K562 (cell line): ENCODE results near the gene RPTOR. TPM values are rescaled to one million over a fixed set of nuclear protein-coding genes. Genes with fewer than 3 reads are reported as not detected.

Source experiments
- EP400 ChIP-seq: fragments of 450-650 bp; IDR thresholded peaks from 2 replicates; pipeline ENCODE4 v1.6.1; 2017; ENCODE audit warnings: antibody characterized with exemption, mild to moderate bottlenecking, moderate library complexity
- FOXK2 ChIP-seq, 2 experiments: fragments of 450-650 bp; IDR thresholded peaks in 1 of 2; conservative IDR thresholded peaks in 1 of 2; 2 replicates each; pipeline ENCODE4 v1.6.1; 2016; ENCODE audit warnings: low read depth in 2 of 2, mild to moderate bottlenecking in 1 of 2
- HCFC1 ChIP-seq: IDR thresholded peaks from 2 replicates; pipeline ENCODE4 v1.6.1; 2012; ENCODE audit warnings: low read depth, low read length, improper control_type of control experiment
- HES1 ChIP-seq: fragments of 450-650 bp; IDR thresholded peaks from 2 replicates; pipeline ENCODE4 v1.6.1; 2016; ENCODE audit warnings: low read depth, mild to moderate bottlenecking, moderate library complexity
- MAFK ChIP-seq: IDR thresholded peaks from 2 replicates; pipeline ENCODE4 v1.6.1; 2011; ENCODE audit warnings: low read length, improper control_type of control experiment
- PRMT5 ChIP-seq: sonication (generic); formaldehyde crosslinking; IDR thresholded peaks from 2 replicates; pipeline ENCODE4 v1.5.0; 2020; ENCODE audit warnings: missing genetic modification reagents
- PRPF4 ChIP-seq: fragments of 200-400 bp; formaldehyde crosslinking; IDR thresholded peaks from one replicate; pipeline ENCODE4 v1.6.1; 2017; ENCODE audit warnings: low read length, low read depth, mild to moderate bottlenecking; ENCODE audit not compliant: insufficient read depth, poor library complexity, severe bottlenecking
- SMARCC2 ChIP-seq: fragments of 450-650 bp; IDR thresholded peaks from 2 replicates; pipeline ENCODE4 v1.6.1; 2017; ENCODE audit warnings: antibody characterized with exemption, moderate library complexity, mild to moderate bottlenecking, low read depth
- SPI1 ChIP-seq: IDR thresholded peaks from 2 replicates; pipeline ENCODE4 v1.6.1; 2011; ENCODE audit warnings: low read depth, low read length, control low read depth, borderline replicate concordance
- SRSF3 ChIP-seq: fragments of 200-400 bp; formaldehyde crosslinking; IDR thresholded peaks from 2 replicates; pipeline ENCODE4 v1.6.1; 2016; ENCODE audit warnings: mild to moderate bottlenecking, low read length, moderate library complexity; ENCODE audit not compliant: insufficient read depth
- ZFX ChIP-seq: sonication (generic); formaldehyde crosslinking; IDR thresholded peaks from 2 replicates; pipeline ENCODE4 v1.8.0; 2022; ENCODE audit warnings: mild to moderate bottlenecking, missing genetic modification reagents, moderate library complexity
- ZNF146 ChIP-seq: IDR thresholded peaks from one replicate; pipeline ENCODE4 v1.6.1; 2018; ENCODE audit warnings: missing compliant biosample characterization; ENCODE audit not compliant: unreplicated experiment
- ZNF174 ChIP-seq: fragments of 250-450 bp; sonication (Bioruptor Pico); IDR thresholded peaks from 2 replicates; pipeline ENCODE4 v1.4.0; 2020; ENCODE audit warnings: mild to moderate bottlenecking
- ZNF175 ChIP-seq: fragments of 200-800 bp; sonication (Bioruptor generic); IDR thresholded peaks from 2 replicates; pipeline ENCODE4 v1.6.1; 2016; ENCODE audit warnings: low read depth, mild to moderate bottlenecking, missing genetic modification characterization, missing compliant biosample characterization
- ZNF318 ChIP-seq, 2 experiments: fragments of 450-650 bp; IDR thresholded peaks; 2 replicates each; pipeline ENCODE4 v1.6.1; 2016; ENCODE audit warnings: mild to moderate bottlenecking in 2 of 2, borderline replicate concordance in 1 of 2, low read depth in 1 of 2, moderate library complexity in 1 of 2
- polyA plus RNA-seq, 8 experiments: library from polyadenylated mRNA; depleted of rRNA in 4 of 8; stranded (reverse) in 5 of 8; unstranded in 3 of 8; fragments of >200 nt; fragmentation: Nextera tagmentation in 2 of 8; fragmentation: Illumina TruSeq in 1 of 8; extraction: Ambion mirVana in 2 of 8; extraction: Trizol in 1 of 8; gene quantifications; 2 replicates each; pipeline versions ENCODE4 v1.2.1 to v1.2.3, GENCODE V29; 2011 to 2014; ENCODE audit warnings: inconsistent platforms in 1 of 8, missing spikeins in 1 of 8
- total RNA-seq, 7 experiments: library from RNA; depleted of rRNA in 6 of 7; stranded (reverse); fragments of >200 nt in 6 of 7; fragmentation: Illumina TruSeq in 2 of 7; extraction: Trizol in 2 of 7; gene quantifications; 2 replicates each; pipeline versions ENCODE4 v1.2.1 to v1.2.3, GENCODE V29; 2011 to 2021; ENCODE audit warnings: low replicate concordance in 1 of 7
- TF ChIP-seq, protein P1 (sequence below): fragments of 250-450 bp; sonication (Bioruptor Pico); IDR thresholded peaks from 2 replicates; pipeline ENCODE4 v1.8.0; 2021; ENCODE audit warnings: moderate library complexity, mild to moderate bottlenecking, inconsistent platforms

The RPTOR gene
- total and polyA plus RNA-seq, 9 of the 15 experiments (the other 6 are each of a cell fraction or from before 2014, with no cell fraction given) = 0.24 to 54.1 (median 10.2) TPM

- TF ChIP-seq, protein P1, sequence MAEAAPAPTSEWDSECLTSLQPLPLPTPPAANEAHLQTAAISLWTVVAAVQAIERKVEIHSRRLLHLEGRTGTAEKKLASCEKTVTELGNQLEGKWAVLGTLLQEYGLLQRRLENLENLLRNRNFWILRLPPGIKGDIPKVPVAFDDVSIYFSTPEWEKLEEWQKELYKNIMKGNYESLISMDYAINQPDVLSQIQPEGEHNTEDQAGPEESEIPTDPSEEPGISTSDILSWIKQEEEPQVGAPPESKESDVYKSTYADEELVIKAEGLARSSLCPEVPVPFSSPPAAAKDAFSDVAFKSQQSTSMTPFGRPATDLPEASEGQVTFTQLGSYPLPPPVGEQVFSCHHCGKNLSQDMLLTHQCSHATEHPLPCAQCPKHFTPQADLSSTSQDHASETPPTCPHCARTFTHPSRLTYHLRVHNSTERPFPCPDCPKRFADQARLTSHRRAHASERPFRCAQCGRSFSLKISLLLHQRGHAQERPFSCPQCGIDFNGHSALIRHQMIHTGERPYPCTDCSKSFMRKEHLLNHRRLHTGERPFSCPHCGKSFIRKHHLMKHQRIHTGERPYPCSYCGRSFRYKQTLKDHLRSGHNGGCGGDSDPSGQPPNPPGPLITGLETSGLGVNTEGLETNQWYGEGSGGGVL (CRISPR knock-in tag) = no peak
- no peak for TF ChIP-seq SPI1
- no peak for TF ChIP-seq SRSF3
- TF ChIP-seq PRPF4 = no peak
- TF ChIP-seq ZFX (CRISPR knock-in tag) = peak; percentile 57
- peak; percentile 55 for TF ChIP-seq EP400
- 0 out of 2 replicates have a peak, but pooled peaks have one; percentile 61 for TF ChIP-seq ZNF175 (CRISPR knock-in tag)
- 0 out of 4 replicates have a peak, but pooled peaks of 1 of the 2 experiments have one; percentile 39 for TF ChIP-seq FOXK2 (conservative IDR thresholded peaks at IDR 0.05 in 1 of 2, IDR thresholded peaks at IDR 0.05 in 1 of 2; ENCODE audit: low read depth in 2 of 2)
- TF ChIP-seq ZNF174 (CRISPR knock-in tag) = no peak
- TF ChIP-seq ZNF318 (IDR thresholded peaks at IDR 0.05; ENCODE audit: borderline replicate concordance in 1 of 2, low read depth in 1 of 2) = peak in 1 of 2 experiments; percentile 55; a peak in 1 of 4 replicates
- TF ChIP-seq SMARCC2 = peak; percentile 81
- TF ChIP-seq HCFC1 = no peak
- peak; percentile 53; the same call in 1 of the 2 replicates for TF ChIP-seq HES1
- no peak for TF ChIP-seq PRMT5 (CRISPR knock-in tag)
- TF ChIP-seq ZNF146 = no peak
- TF ChIP-seq MAFK = no peak; the same call in 1 of the 2 replicates
Observed at GRCh38 chr17:80791758-80792284, 247.2 kb downstream of the RPTOR start (continued).
